Non-pigmented ciliary epithelial cell (primary cell): ENCODE measurements around the gene PTPRN2.

Source experiments
- DNase-seq: peaks from one replicate; pipeline ENCODE4 v3.0.0-alpha.2; 2010; ENCODE audit warnings: low read depth

Gene PTPRN2

DNA sequence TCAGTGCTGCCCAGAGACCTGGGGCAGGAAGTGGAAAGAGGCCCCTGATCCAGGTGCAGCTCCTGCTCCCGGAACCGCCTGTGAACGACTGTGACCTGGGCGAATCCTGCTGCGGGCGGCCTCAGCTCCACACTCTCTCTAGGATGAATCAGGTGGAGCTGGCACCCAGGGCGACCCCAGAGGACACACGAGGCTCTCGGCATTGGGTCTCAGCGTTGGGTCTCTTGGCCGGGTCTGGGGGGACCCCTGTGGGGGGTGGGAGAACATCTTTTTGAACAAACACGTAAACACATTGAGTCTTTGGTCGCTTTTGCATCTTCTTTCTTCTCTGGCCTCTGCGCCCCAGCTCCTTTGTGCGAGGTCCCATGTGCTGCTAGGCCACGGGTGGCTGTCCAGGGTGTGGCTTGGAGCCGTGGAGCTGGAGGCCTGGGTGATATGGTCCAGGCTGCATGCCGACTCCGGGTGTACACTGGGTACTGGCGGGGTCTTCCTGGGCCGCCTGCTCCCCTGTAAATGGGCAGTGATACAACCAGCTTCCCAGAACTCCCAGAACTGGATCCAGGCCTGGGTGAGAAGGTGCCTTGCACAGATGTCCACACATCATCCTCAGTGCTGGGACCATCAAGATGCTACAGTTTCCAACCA lies 815.0 kb downstream of the PTPRN2 start:
- DNase-seq: no peak

DNA sequence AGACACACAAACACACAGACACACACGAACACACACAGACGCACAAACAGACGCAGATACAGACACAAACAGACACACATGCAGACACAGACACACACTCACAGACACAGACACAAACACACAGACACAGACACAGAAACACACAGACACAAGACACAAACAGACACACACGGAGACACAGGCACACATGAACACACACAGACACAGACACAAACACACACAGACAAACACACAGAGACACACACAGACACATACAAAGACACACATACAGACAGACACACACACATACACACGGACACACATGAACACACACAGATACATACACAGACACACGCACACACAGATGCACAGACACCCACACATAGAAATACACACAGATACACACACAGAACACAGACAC lies 815.9 kb downstream of the PTPRN2 start:
- no peak for DNase-seq

DNA sequence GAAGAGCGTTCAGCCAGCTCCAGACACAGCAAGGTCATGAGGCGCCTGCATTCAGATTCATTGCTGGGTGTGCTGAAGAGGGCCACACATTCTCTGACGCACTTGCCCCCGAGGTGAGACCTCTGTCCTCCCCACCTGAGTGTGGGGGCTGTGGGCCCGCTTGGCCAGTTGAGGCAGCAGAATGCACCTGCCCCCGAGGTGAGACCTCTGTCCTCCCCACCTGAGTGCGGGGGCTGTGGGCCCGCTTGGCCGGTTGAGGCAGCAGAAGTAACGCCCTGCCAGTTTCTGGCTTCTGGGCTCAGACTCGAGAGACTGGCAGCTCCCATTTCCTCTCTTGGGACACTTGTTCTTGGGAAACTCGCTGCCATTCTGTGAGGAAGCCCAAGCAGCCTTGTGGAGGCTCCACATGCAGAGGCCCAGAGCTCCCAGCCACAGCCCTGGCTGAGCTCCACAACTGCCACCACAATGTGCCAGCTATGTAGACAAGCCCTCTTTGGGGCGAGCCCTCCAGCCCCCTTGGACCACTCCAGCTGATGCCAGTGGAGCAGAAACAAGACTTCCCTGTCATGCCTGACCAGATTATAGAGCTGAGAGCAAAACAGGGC lies 816.8 kb downstream of the PTPRN2 start:
- DNase-seq: no peak

DNA sequence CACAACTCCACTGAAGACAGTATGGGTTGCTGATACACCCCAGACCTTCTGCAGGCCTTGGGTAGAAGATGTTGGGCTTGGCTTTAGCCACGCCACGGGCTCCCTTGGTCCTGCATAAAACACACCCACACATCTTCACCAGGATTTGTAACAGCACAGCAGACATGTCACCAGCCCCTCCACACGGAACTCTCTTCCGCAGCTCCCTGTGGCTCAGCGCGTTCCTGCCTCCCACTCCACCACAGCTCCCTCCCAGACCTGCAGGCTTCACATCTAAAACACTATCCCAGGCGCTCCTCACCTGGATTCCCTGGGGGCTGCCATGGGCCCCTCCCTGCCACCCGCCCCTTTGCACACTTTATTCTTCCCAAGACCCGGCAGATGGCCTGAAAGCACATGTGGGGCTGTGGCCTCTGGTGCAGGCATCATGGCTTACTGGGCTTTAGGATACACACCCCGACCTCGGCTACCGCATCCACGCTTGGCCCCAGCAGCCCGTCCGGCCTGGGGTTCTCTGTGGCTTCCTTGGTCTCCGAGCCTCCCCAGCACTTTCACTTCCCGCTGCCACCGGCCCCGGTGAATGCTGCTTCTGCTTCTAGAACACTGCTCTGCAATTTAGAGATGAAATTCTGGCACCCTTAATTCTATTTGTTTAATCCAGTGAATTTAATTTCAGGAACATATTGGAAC lies 818.0 kb downstream of the PTPRN2 start:
- DNase-seq: no peak

DNA sequence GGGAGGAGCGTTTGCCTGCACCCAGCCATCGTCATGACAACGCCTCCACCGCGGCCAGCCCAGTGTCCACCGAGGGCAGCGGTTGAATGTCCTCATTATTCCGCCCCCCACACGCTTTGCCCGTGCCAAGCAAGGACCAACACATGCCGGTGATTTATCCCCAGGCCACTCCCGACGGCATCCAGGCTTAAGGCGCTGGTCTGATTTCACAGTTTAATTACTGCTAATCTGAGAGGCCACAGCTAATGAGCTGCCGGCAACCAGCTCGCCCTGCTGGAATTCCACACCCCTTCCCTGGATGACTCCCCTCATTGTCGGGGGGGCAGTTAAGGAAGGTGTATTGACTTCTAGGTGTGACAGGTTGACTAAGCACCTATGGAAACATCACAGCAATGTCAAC lies 818.5 kb downstream of the PTPRN2 start:
- DNase-seq: no peak

DNA sequence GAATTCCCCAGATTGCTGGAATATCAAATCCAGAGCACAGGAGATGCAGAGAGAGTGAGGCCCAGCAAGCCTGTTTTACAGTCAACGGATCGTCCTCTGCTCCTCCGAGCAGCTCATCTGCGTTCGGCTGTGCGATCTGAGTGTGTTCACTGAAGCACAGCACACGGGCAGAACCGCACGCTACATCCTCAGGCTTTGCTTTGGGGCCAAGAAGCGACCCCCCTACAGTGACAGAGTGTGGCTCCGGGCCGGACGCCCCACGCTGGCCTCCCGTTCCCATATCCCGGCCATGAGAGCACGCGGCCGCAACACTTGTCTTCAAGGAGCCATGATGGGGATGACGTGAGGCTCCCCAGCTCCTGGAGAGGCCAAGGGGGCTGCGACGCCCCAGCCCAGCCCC lies 819.4 kb downstream of the PTPRN2 start:
- no peak for DNase-seq

DNA sequence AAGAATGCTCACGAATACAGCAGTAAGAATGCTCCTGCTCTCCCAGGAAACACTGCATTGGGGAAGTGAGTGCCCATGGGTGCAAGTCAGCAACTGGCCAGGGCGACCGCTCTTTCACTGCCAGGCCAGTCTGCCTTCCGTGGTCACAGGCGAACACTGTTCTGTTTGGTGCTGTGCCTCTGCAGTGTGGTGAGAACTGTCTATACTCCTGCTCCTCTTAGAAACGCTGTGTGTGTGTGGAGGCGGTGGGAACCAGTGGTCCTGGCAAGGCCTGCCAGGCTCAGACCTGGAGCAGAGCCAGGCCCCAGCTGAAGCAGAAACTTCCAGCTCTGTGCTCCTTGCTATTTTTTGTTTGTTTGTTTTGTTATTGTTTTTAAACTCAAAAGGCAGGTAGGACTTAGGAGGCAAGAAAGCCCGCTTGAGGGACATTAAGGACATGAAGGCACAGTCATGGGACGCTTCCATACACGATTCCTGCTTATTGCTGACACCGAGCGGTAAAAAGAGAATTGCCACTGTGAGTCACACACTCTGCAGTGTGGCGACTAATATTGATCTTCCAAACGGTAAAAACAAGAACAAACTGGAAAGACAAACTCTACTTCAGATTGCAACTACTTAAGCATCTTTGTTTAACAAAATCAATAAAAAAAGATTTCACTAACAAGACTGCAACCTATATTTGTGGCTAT lies 820.0 kb downstream of the PTPRN2 start:
- no peak for DNase-seq

- DNase-seq: no peak
Observed at GRCh38 chr7:157766098-157766497, 821.5 kb downstream of the PTPRN2 start.

GRCh38 chr7:157764946-157765537 lies 822.6 kb downstream of the PTPRN2 start:
- DNase-seq: no peak

GRCh38 chr7:157764193-157764592 lies 823.4 kb downstream of the PTPRN2 start:
- DNase-seq: no peak

DNA sequence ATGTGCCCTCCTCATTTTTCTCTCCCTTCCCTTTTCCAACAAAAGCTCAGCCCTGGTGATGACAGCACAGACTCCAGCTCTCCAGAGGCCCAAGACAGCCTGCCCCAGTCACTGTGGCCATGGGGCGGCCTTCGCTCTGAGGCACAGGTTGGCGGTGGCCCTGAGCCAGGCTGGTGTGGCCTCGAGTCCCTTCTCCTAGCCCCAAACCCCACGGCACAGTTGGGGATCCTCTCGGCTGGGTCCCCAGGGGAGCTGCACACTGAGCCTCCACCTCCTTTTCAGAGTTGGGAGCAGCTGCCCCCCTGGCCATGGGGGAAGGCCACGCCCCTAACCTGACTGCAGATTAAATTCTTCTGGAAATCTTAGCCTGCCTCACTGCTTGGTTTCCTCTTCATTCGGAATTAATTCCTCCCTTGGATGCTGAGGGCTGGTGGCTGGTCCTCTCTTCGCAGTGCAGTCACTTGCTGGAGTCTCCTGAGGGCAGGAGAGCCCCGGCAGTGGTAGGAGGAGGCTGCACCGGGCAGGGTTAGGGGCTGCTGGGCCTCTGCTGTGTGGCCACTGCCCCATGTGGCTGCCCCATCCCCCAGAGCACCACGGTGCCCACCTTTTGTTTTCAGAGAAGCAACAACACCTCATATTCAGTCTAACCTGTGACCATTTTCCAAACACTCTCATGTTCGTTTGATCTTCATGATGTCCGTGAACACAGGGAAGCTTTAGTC lies 824.2 kb downstream of the PTPRN2 start:
- DNase-seq: no peak

- DNase-seq: no peak
Observed at GRCh38 chr7:157762824-157763223, 824.8 kb downstream of the PTPRN2 start.

GRCh38 chr7:157760004-157760730 lies 827.5 kb downstream of the PTPRN2 start:
- no peak for DNase-seq

DNA sequence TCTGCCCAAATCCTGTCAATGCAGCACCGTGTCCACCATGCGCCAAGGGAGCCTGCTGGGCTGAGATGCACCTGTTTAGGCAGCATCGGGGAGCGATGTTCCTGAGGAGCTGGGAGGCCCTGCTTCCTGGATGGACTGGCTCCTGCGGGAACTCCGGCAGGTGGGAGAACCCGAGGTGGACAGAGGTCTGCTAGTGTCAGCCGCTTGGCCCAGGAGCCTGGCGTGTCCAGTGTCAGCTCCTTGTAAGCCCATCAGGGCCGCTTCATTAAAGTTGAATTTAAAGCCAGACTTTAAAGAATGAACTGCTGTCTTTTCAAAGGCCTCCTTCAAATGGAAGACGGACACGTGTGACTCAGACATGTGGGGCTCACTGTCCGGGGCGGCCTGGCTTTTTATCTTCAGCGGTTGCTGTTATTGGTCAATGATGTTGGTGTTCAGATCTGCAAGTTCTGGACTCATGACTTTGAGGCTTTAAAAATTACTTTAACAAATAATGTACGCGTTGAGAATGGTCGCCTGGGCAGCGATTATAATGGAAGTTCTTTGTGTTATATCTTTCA lies 828.3 kb downstream of the PTPRN2 start:
- no peak for DNase-seq

DNA sequence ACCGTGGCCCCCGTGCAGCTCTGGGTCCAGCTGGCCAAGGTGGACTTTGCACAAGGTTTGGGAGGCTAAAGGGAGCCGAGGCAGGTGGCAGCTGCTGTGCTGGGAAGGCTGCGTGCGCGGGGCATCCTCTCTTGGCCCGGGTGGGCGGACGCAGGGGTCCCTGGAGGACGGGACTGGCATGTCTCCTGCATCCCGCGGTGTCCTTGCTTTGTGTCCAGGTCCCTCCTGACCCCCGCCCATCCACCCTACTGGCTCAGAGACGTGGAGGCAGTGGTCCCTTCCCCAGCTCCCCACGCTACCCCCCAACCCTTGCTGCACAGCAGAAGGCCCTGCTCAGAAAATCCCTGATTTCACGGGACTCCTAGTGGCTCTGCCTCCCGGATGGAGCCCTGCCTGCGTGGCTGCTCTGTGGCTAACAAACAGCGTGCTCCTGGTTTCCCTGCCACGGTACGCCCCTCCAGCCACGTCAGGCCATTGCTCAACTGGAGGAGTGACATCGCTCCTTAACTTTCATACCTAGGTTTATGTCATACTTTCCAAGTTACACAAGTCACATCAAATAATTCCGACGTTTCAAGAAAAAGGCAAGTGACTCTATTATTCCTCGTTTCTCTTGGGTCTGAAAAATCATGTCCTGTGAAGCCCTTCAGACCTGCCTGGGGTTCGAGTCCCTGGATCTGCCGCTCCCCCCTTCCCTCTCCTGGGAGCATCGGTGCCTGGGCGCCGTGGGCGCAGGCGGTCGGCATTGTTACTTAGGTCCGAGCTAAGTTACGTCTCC lies 829.0 kb downstream of the PTPRN2 start:
- DNase-seq: no peak

- no peak for DNase-seq
Observed at GRCh38 chr7:157757776-157758467, 829.7 kb downstream of the PTPRN2 start.

DNA sequence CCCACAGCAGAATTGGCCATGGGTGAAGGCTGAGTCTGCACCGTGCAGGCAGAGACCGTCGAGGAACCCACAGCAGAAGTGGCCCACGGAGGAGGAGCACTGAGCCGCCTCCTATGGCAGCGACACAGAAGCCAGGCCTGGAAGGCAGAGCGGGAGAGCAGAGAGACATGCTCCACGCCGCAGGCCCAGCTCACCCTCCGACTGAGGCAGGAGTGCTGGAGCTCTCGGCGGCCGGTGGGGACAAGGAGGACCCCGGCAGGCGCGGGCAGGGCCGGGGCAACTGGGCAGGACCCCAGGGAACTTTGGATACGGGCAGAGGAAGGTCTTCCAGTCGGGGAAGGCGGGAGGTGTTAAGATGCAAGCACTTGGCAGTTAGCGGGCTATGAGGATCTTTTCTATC lies 830.4 kb downstream of the PTPRN2 start:
- DNase-seq: no peak

- no peak for DNase-seq
Observed at GRCh38 chr7:157755741-157756140, 831.9 kb downstream of the PTPRN2 start.

DNA sequence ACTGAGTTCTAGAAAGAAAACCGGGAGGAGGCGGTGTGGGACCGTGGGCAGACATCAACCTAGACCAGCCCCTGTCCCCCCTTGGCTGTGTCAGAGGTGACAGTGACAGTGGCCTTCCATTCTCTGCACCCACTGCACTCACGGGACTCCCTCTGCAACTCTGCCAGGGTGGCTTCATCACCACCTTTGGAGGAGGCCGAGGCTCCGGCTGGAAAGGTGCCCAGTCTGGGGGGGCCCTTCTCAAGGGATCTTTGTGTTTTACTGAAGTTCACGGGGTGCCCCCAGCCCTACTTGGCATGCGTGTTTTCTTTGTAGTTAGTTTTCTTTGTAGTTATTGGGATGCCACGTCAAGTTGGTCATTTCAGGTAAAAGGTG lies 833.2 kb downstream of the PTPRN2 start:
- no peak for DNase-seq
